A549 (cell line): ENCODE data around the gene PPIAL4G. TPM values are rescaled to one million over a fixed set of nuclear protein-coding genes. Genes with fewer than 3 reads are reported as not detected.
"Not testable (repeated sequence)": the region's sequence is repeated elsewhere in the genome, so short reads cannot be mapped to it uniquely, and the experiment has no call there.

Experiments
- ATAC-seq, 2 experiments: fragments of 200-7000 bp in 1 of 2; fragments of >200 bp in 1 of 2; cut with Nextera tagmentation in 1 of 2; cut with Tn5 transposase in 1 of 2; 3 replicates each; pipeline versions ENCODE4 v1.8.0 to v1.9.1; 2018 to 2020; ENCODE audit warnings: mild to moderate bottlenecking in 1 of 2, moderate library complexity in 1 of 2
- CTCF ChIA-PET: fragments of 300-600 bp; sonication (Branson Sonifier 250); formaldehyde crosslinking; extraction: SDS; loops from one replicate; lab custom pipeline; 2021; ENCODE audit warnings: antibody characterized with exemption, inconsistent platforms; lab: Yijun Ruan, JAX
- POLR2A ChIA-PET: fragments of 350-600 bp; formaldehyde crosslinking; extraction: SDS; loops from one replicate; lab custom pipeline; 2021; ENCODE audit warnings: antibody characterized with exemption, inconsistent platforms; lab: Yijun Ruan, JAX
- DNase-seq, 2 experiments: peaks; one replicate each; pipeline versions ENCODE4 v3.0.0 to v3.0.0-alpha.2; 2011 to 2016; ENCODE audit warnings: low read depth in 1 of 2, low spot score in 1 of 2
- FAIRE-seq: peaks from 2 replicates; lab custom pipeline; 2011; peaks lifted over from hg19 to GRCh38; lab: Jason Lieb, UNC
- H3K27ac ChIP-seq, 2 experiments: fragments of >200 bp; sonication (Bioruptor Twin); formaldehyde crosslinking; 3 replicates each; pipeline ENCODE4 v1.5.1; 2016 to 2017
- H3K4me1 ChIP-seq: fragments of >200 bp; sonication (Bioruptor Twin); formaldehyde crosslinking; 3 replicates; pipeline ENCODE4 v1.6.1; 2016
- H3K4me2 ChIP-seq: fragments of >200 bp; sonication (Bioruptor Twin); formaldehyde crosslinking; 3 replicates; pipeline ENCODE4 v1.6.1; 2016
- H3K4me3 ChIP-seq: fragments of >200 bp; sonication (Bioruptor Twin); formaldehyde crosslinking; 3 replicates; pipeline ENCODE4 v1.5.1; 2016
- H3K9me3 ChIP-seq: fragments of >200 bp; sonication (Bioruptor Twin); formaldehyde crosslinking; 3 replicates; pipeline ENCODE4 v1.6.1; 2016
- CEBPB ChIP-seq, 2 experiments: fragments of >200 bp in 1 of 2; sonication (Bioruptor Twin) in 1 of 2; formaldehyde crosslinking in 1 of 2; IDR thresholded peaks; 2 replicates each; pipeline ENCODE4 v1.6.1; 2012 to 2016
- EHMT2 ChIP-seq: fragments of 200-600 bp; sonication (generic); IDR thresholded peaks from 2 replicates; pipeline ENCODE4 v1.6.1; 2016; ENCODE audit warnings: antibody characterized with exemption, low read depth, mild to moderate bottlenecking, moderate library complexity
- POLR2A ChIP-seq: IDR thresholded peaks from 2 replicates; pipeline ENCODE4 v1.6.1; 2012; ENCODE audit warnings: mild to moderate bottlenecking, low read length
- WGBS: methylation state at CpG from one replicate; pipeline ENCODE4 v1.1.6; 2017; ENCODE audit errors: missing lambda C conversion rate; 5-methylcytosine and 5-hydroxymethylcytosine counted together
- polyA plus RNA-seq, 4 experiments: library from polyadenylated mRNA; depleted of rRNA in 3 of 4; stranded (reverse); fragments of >200 nt; fragmentation: RNase III in 1 of 4; extraction: RNeasy Plus Mini Kit Qiagen cat#74134 plus additional on column Dnase treatment in 1 of 4; gene quantifications; 2 replicates in 3 of 4; 3 replicates in 1 of 4; pipeline ENCODE4 v1.2.3, GENCODE V29; 2011 to 2017
- TF ChIP-seq, protein P1 (sequence below): fragments of >200 bp; sonication (Bioruptor Twin); formaldehyde crosslinking; IDR thresholded peaks from 3 replicates; pipeline ENCODE4 v1.6.1; 2016

PPIAL4G gene
- polyA plus RNA-seq, 2 of the 4 experiments (the other 2 are of a cell fraction) = not detected

DNA sequence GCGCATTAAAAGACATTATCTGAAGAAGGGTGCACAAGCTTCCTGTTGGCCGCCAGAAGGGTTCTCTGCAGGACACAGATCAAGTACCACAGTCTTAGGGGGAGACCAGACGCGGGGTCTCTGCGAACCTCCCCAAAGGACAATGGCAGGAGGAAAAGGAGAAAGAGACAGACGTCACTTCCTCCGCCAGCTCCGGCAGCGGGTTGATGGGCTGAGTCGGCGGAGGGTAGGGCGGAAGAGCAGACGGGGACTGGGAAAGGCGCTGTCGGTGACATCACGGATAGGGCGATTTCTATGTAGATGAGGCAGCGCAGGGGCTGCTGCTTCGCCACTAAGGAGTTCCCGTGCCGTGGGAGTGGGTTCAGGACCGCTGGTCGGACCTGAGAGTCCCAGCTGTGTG, 39.0 kb upstream of the PPIAL4G start:
- peak overlapping the region; percentile 36 for H3K4me3 ChIP-seq
- POLR2A ChIA-PET = interaction anchor here (1.0 to 1.7 kb wide), 2 partner anchors 133 to 259 kb away, joined by 3 to 17 read pairs; no protein-coding TSS in a partner anchor
- H3K4me1 ChIP-seq, FAIRE-seq: not testable (repeated sequence)
- DNase-seq = peak in 1 of 2 experiments; percentile 94
- TF ChIP-seq EHMT2 = peak; percentile 47; the same call in 1 of the 2 replicates
- peak; percentile 28; the same call in 1 of the 2 replicates for TF ChIP-seq POLR2A
- TF ChIP-seq, all 56 proteins: peak for 2; not testable (repeated sequence) for 54
- H3K4me2 ChIP-seq = peak overlapping the region; percentile 74
- under 1% methylated on average over 17 of the region's 23 CpGs for WGBS
- H3K9me3 ChIP-seq, CTCF ChIA-PET: not testable (repeated sequence)
- ATAC-seq = peak; percentile 79 to 85
- H3K27ac ChIP-seq = peak overlapping the region; percentile 71 to 89

DNA sequence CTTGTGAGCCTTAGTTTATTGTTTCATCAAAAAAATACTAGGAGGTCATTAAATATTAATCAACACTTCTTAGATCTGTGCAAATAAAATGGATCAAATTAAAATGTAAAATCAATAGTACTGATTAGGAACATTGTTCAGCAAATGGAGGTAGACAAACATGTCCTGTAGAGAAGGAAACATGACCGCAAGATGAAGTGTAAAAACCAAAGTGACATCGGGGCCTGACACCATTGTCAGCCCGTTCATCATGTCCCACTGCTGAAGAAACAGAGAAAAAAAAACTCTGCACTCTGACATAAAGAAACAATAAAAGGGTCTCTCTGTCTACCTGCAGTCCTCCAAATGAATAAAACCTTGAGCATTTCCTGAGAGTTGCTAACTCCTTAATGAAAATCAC, 31.2 kb upstream of the PPIAL4G start:
- CTCF ChIA-PET, H3K9me3 ChIP-seq, H3K4me3 ChIP-seq, ATAC-seq, DNase-seq, H3K4me1 ChIP-seq, H3K4me2 ChIP-seq, H3K27ac ChIP-seq, POLR2A ChIA-PET, FAIRE-seq: not testable (repeated sequence)
- whole genome bisulfite sequencing = no CpG with 5 or more reads among the region's 3 CpGs

DNA sequence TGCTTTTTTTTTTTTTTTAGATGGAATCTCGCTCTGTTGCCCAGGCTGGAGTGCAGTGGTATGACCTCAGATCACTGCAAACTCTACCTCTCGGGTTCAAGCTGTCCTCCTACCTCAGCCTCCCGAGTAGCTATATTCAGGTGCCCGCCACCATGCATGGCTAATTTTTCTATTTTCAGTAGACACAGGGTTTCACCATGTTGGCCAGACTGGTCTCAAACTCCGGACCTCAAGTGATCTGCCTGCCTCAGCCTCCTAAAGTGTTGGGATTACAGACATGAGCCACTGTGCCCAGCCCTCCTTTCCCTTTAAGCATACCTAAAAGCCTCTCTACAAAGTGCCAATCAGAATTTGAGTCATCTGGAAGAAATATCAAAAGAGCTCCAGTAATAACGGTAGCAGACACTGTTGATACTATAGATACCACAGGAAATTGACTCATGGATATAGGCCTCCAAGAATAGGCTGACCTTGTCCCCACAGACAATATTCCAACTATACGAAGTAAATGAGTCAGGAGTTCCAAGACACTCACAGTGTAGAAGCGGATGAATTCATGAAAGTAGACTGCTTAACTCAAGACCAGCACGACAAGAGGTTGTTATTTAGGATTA, 29.6 kb upstream of the PPIAL4G start:
- FAIRE-seq, CTCF ChIA-PET, ATAC-seq: not testable (repeated sequence)

GRCh38 chr1:148493933-148494332, 10.8 kb upstream of the PPIAL4G start:
- FAIRE-seq, ATAC-seq, H3K4me3 ChIP-seq, H3K4me2 ChIP-seq, H3K9me3 ChIP-seq, CTCF ChIA-PET, H3K27ac ChIP-seq, POLR2A ChIA-PET, H3K4me1 ChIP-seq, DNase-seq: not testable (repeated sequence)

More for the DNA sequence above, 29.6 kb upstream of the PPIAL4G start:
- peak in 1 of 2 experiments; percentile 23 for DNase-seq
- H3K4me3 ChIP-seq, POLR2A ChIA-PET, H3K9me3 ChIP-seq, H3K27ac ChIP-seq, H3K4me2 ChIP-seq, H3K4me1 ChIP-seq: not testable (repeated sequence)
- WGBS = 50% methylated on average over 7 of the region's 9 CpGs

- H3K4me2 ChIP-seq, POLR2A ChIA-PET, FAIRE-seq, H3K4me3 ChIP-seq, CTCF ChIA-PET, H3K27ac ChIP-seq, H3K9me3 ChIP-seq, H3K4me1 ChIP-seq, DNase-seq, ATAC-seq: not testable (repeated sequence)
- WGBS = 42% methylated on average over 1 of the region's 4 CpGs
Measured at GRCh38 chr1:148481134-148481533, 2.0 kb downstream of the PPIAL4G start.

DNA sequence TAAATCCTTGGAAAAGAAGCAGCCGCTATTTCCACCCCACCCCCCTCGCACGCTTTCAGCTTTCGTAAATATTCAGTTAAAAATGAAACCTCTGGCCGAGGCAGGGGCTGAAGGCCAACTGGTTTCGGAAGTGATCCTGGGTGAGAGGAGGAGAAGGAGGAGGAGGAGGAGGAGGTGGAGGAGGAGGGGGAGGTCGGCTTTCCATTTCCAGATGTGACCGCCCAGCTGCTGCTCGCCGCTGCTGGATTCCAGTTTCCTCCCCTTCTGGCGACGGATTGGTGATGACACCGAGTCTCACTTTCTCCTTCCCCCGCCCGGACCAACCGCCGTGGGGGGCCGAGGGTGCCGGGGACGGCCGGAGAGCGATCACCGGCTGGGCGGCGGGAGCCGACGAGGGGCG, 23.4 kb downstream of the PPIAL4G start:
- POLR2A ChIA-PET, DNase-seq, H3K4me1 ChIP-seq, FAIRE-seq, ATAC-seq, H3K9me3 ChIP-seq, CTCF ChIA-PET: not testable (repeated sequence)
- H3K4me3 ChIP-seq = peak overlapping the region; percentile 71
- H3K27ac ChIP-seq = peak overlapping the region; percentile 82 to 93; a peak in 5 of 6 replicates
- H3K4me2 ChIP-seq = peak overlapping the region; percentile 69; the same call in 1 of the 3 replicates
- 4% methylated on average over 11 of the region's 28 CpGs for WGBS

DNA sequence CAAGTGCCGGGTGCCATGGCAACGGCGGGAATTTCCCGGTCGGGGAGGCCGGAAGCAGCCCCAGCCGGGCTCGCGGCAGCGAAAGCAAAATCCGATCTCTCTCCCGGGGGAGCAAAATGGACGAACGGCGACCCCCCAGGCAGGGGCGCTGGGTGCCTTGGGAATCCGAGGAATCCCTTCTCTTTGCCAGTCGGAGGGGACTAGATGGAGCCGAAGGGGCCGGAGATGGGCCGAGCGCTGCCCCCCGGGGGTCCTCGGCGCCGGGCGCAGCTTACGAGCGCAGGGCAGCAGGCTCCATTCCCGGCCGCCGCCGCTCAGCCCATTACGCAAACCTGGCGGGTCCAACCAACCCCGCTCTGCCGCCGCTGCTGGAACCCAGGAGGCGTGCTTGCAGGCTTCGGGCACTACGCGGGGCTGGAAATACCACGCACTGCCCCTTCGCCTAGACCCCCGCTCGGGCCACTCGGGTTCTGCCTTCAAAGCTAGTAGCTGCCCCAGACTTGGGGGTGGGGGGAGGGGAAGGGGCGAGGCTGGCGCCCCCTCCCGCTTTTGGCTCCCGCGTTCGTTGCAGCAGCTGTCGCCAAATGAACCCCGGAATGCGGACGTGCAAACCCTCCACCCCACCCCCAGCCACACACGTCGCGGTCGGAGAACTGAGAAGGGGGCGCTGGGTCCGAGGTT, 24.1 kb downstream of the PPIAL4G start:
- H3K9me3 ChIP-seq, H3K4me1 ChIP-seq, DNase-seq, CTCF ChIA-PET, ATAC-seq, POLR2A ChIA-PET, FAIRE-seq: not testable (repeated sequence)
- TF ChIP-seq, protein P1, sequence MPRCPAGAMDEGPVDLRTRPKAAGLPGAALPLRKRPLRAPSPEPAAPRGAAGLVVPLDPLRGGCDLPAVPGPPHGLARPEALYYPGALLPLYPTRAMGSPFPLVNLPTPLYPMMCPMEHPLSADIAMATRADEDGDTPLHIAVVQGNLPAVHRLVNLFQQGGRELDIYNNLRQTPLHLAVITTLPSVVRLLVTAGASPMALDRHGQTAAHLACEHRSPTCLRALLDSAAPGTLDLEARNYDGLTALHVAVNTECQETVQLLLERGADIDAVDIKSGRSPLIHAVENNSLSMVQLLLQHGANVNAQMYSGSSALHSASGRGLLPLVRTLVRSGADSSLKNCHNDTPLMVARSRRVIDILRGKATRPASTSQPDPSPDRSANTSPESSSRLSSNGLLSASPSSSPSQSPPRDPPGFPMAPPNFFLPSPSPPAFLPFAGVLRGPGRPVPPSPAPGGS = 0 out of 3 replicates have a peak, but pooled peaks have one; percentile 25
- TF ChIP-seq CEBPB (IDR thresholded peaks at IDR 0.05) = peak in 1 of 2 experiments; percentile 41; a peak in 2 of 4 replicates
- peak overlapping the region; percentile 71 for H3K4me3 ChIP-seq
- H3K27ac ChIP-seq = peak overlapping the region; percentile 82 to 93
- H3K4me2 ChIP-seq = peak overlapping the region; percentile 69
- 0% methylated on average over 17 of the region's 63 CpGs for WGBS

DNA sequence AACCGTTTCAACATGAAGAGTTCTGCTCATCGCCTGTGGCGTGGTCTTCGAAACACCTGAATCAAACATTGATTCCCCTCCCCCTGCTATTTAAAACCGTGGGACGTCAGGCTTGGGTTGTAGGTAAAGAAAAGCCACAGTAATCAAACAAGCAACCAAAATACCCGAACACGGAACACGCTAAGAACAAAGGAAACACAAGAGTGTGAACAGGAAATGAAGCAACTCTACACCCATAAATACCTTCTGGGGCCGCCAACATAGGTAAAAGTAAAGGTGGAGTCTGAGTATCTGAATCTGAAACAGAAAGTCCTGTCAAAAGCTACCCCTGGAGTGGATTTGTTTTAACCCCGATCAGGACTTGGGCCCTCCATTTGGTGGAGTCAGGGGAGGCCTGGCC, 24.7 kb downstream of the PPIAL4G start:
- H3K4me3 ChIP-seq = peak overlapping the region; percentile 71
- ATAC-seq, DNase-seq: not testable (repeated sequence)

GRCh38 chr1:148452845-148453244, 30.3 kb downstream of the PPIAL4G start:
- POLR2A ChIA-PET, FAIRE-seq, CTCF ChIA-PET, H3K4me3 ChIP-seq, H3K4me1 ChIP-seq, H3K9me3 ChIP-seq, H3K27ac ChIP-seq, ATAC-seq: not testable (repeated sequence)
- DNase-seq = peak in 1 of 2 experiments; percentile 8
- 3% methylated on average over 2 of the region's 2 CpGs for WGBS
- peak overlapping the region; percentile 45; the same call in 2 of the 3 replicates for H3K4me2 ChIP-seq

More for the DNA sequence above, 24.7 kb downstream of the PPIAL4G start:
- POLR2A ChIA-PET, H3K9me3 ChIP-seq, H3K4me1 ChIP-seq, FAIRE-seq, CTCF ChIA-PET: not testable (repeated sequence)
- Histone ChIP-seq H3K4me2 (peak overlapping the region; percentile 68; the same call in 2 of the 3 replicates), H3K27ac (peak overlapping the region; percentile 55 to 93; a peak in 4 of 6 replicates)
- WGBS = 2% methylated on average over 10 of the region's 11 CpGs
